Sigmoid colon (tissue), 4 donors: ENCODE measurements around the gene LCP1.

Experiments
- EP300 ChIP-seq, 4 donors: sonication (generic); formaldehyde crosslinking; IDR thresholded peaks; one replicate each; pipeline ENCODE4 v1.6.1; 2017; ENCODE audit warnings: antibody characterized with exemption in 4 of 4
- POLR2A ChIP-seq, 2 donors: fragments of 450-650 bp; IDR thresholded peaks; one replicate each; pipeline ENCODE4 v1.6.1; 2016; ENCODE audit warnings: antibody characterized with exemption in 2 of 2, mild to moderate bottlenecking in 2 of 2, moderate library complexity in 2 of 2
- POLR2AphosphoS5 ChIP-seq, 4 donors: sonication (generic); formaldehyde crosslinking; IDR thresholded peaks; one replicate each; pipeline ENCODE4 v1.6.1; 2017; ENCODE audit warnings: antibody characterized with exemption in 4 of 4
- TF ChIP-seq, protein P1 (sequence below), 4 experiments: fragments of 450-650 bp in 3 of 4; fragments of 200-600 bp in 1 of 4; IDR thresholded peaks; one replicate each; pipeline ENCODE4 v1.5.1; 2016 to 2019; ENCODE audit warnings: antibody characterized with exemption in 4 of 4, mild to moderate bottlenecking in 3 of 4, moderate library complexity in 2 of 4

DNA sequence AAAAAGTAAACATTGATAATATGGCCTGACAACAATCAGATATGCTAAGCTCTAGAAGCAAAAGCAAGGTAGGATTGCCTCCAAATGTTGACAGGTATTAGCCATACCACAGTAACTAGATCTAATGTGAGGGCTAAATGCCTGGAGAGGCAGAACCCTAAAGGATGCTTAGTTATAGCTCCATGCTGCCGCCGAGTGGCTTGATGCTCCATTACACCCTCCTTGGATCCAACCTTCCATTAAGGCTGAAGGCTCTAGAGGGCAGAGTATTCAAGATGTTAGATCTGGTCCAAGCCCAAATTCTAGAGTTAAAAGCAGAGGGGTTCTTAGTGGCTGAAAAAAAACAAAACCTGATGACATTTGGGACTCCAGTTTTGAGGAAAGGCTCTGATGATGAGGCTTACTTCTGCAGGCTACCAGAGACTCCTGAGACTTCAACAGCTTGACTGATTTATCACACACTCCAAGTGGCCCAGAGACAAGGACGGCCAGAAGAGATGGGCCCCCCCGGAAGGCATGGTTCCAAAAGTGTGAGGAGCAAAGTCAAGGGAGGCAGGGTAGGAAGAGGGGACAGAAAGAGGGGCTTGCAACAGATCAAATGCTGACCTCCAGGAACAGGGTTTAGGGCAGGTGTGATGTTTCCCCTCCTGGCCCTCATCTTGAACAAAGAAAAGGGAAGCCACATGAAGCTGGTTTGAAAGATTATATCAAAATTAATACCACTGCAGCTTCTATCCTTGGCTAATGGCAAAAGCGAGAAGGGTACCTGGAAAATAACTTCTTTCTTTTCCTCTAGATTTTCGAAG is 55.2 kb downstream of the LCP1 start:
- TF ChIP-seq, protein P1, sequence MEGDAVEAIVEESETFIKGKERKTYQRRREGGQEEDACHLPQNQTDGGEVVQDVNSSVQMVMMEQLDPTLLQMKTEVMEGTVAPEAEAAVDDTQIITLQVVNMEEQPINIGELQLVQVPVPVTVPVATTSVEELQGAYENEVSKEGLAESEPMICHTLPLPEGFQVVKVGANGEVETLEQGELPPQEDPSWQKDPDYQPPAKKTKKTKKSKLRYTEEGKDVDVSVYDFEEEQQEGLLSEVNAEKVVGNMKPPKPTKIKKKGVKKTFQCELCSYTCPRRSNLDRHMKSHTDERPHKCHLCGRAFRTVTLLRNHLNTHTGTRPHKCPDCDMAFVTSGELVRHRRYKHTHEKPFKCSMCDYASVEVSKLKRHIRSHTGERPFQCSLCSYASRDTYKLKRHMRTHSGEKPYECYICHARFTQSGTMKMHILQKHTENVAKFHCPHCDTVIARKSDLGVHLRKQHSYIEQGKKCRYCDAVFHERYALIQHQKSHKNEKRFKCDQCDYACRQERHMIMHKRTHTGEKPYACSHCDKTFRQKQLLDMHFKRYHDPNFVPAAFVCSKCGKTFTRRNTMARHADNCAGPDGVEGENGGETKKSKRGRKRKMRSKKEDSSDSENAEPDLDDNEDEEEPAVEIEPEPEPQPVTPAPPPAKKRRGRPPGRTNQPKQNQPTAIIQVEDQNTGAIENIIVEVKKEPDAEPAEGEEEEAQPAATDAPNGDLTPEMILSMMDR (IDR thresholded peaks at IDR 0.05): peak in 2 of 4 experiments; percentile 26 to 32
- TF ChIP-seq POLR2A (IDR thresholded peaks at IDR 0.05): no peak
- no peak for TF ChIP-seq POLR2AphosphoS5 (IDR thresholded peaks at IDR 0.05)
- TF ChIP-seq EP300 (IDR thresholded peaks at IDR 0.05): no peak
